Erythroblast (primary cell): Measurements from ENCODE around the gene BMPR1B.

Source experiments
- GATA1 ChIP-seq: IDR thresholded peaks from 2 replicates; pipeline ENCODE4 v1.6.1; 2011; ENCODE audit warnings: low read depth, mild to moderate bottlenecking, control low read depth, low read length, moderate library complexity
- POLR2A ChIP-seq: IDR thresholded peaks from 2 replicates; pipeline ENCODE4 v1.6.1; 2011; ENCODE audit warnings: mild to moderate bottlenecking, low read length

DNA sequence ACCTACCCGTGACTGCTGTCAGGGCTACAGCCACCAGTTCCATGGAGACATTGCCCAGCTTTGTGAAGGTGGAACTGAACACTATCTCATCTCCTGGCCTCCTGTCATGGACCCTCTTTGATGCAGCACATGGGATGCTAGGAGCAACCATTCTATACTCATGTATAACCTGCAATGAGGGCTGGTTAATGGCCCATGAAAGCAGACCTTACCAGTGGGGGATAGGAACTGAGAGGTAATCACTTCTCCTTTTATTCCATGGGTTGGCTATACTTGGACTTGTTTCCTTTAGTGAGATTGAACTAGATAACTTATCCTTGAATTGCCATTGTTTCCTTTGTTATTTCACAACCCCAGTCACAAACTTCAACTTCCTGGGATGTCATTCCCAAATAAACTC lies 310.6 kb downstream of the BMPR1B start:
- TF ChIP-seq POLR2A (no peak), GATA1 (no peak)
